ENCODE results near the gene AFAP1.

- TF ChIP-seq, protein P1, sequence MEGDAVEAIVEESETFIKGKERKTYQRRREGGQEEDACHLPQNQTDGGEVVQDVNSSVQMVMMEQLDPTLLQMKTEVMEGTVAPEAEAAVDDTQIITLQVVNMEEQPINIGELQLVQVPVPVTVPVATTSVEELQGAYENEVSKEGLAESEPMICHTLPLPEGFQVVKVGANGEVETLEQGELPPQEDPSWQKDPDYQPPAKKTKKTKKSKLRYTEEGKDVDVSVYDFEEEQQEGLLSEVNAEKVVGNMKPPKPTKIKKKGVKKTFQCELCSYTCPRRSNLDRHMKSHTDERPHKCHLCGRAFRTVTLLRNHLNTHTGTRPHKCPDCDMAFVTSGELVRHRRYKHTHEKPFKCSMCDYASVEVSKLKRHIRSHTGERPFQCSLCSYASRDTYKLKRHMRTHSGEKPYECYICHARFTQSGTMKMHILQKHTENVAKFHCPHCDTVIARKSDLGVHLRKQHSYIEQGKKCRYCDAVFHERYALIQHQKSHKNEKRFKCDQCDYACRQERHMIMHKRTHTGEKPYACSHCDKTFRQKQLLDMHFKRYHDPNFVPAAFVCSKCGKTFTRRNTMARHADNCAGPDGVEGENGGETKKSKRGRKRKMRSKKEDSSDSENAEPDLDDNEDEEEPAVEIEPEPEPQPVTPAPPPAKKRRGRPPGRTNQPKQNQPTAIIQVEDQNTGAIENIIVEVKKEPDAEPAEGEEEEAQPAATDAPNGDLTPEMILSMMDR (IDR thresholded peaks at IDR 0.05; ENCODE audit: extremely low read depth in 1 of 2, insufficient read depth in 1 of 2, low read depth in 1 of 2, low read length in 2 of 2), result no peak
- TF ChIP-seq POLR2A (IDR thresholded peaks at IDR 0.05; ENCODE audit: low read depth, low read length) (no peak), POLR2AphosphoS5 (IDR thresholded peaks at IDR 0.05; ENCODE audit: insufficient read depth, low read depth, low read length) (no peak), EZH2 (IDR thresholded peaks at IDR 0.05; ENCODE audit: borderline replicate concordance, low read depth, low read length, severe bottlenecking) (no peak), FOS (IDR thresholded peaks at IDR 0.05; ENCODE audit: borderline replicate concordance, insufficient read depth, low read length) (no peak), JUN (IDR thresholded peaks at IDR 0.05; ENCODE audit: borderline replicate concordance, insufficient read depth, insufficient read length, low read depth) (no peak), MAX (IDR thresholded peaks at IDR 0.05; ENCODE audit: insufficient read depth, insufficient read length) (no peak), GATA2 (IDR thresholded peaks at IDR 0.05; ENCODE audit: insufficient read depth, insufficient read length, low read depth, low read length) (no peak), MYC (IDR thresholded peaks at IDR 0.05; ENCODE audit: low read depth, low read length) (no peak)
These were observed 162.5 kb downstream of the AFAP1 start for GRCh38 chr4:7777017-7777710.
